ENCODE data around the gene LAMP5.

The LAMP5 gene

GRCh38 chr20:9514461-9515213, at the start of gene LAMP5:
TSS of gene LAMP5 (plus strand) at chr20:9514590. CDS start at chr20:9514853, 263 bp downstream.
- DNase-seq = no peak

- DNase-seq = no peak
These were observed 46.4 kb upstream of the LAMP5 start for GRCh38 chr20:9467995-9468394.

- DNase-seq = no peak
These were observed 39.5 kb upstream of the LAMP5 start for GRCh38 chr20:9474835-9475415.

GRCh38 chr20:9475456-9475855, 38.9 kb upstream of the LAMP5 start:
- no peak for DNase-seq

GRCh38 chr20:9476174-9476573, 38.2 kb upstream of the LAMP5 start:
- no peak for DNase-seq

- no peak for DNase-seq
These were observed 37.8 kb upstream of the LAMP5 start for GRCh38 chr20:9476637-9477036.

GRCh38 chr20:9478771-9479170, 35.6 kb upstream of the LAMP5 start:
- no peak for DNase-seq

GRCh38 chr20:9480066-9480465, 34.3 kb upstream of the LAMP5 start:
- DNase-seq = no peak

GRCh38 chr20:9482180-9482579, 32.2 kb upstream of the LAMP5 start:
- DNase-seq = no peak

- DNase-seq = no peak
These were observed 31.3 kb upstream of the LAMP5 start for GRCh38 chr20:9483131-9483530.

GRCh38 chr20:9485614-9486340, 28.6 kb upstream of the LAMP5 start:
- no peak for DNase-seq

GRCh38 chr20:9487231-9487630, 27.2 kb upstream of the LAMP5 start:
- no peak for DNase-seq

- DNase-seq = no peak
These were observed 26.3 kb upstream of the LAMP5 start for GRCh38 chr20:9488063-9488462.

- DNase-seq = no peak
These were observed 24.2 kb upstream of the LAMP5 start for GRCh38 chr20:9490161-9490560.

- no peak for DNase-seq
These were observed 23.8 kb upstream of the LAMP5 start for GRCh38 chr20:9490631-9491030.

GRCh38 chr20:9491324-9491723, 23.1 kb upstream of the LAMP5 start:
- DNase-seq = no peak

- no peak for DNase-seq
These were observed 22.3 kb upstream of the LAMP5 start for GRCh38 chr20:9492067-9492466.

- no peak for DNase-seq
These were observed 20.6 kb upstream of the LAMP5 start for GRCh38 chr20:9493803-9494202.

GRCh38 chr20:9495701-9496100, 18.7 kb upstream of the LAMP5 start:
- no peak for DNase-seq

- no peak for DNase-seq
These were observed 18.2 kb upstream of the LAMP5 start for GRCh38 chr20:9496155-9496554.

GRCh38 chr20:9498322-9498721, 16.1 kb upstream of the LAMP5 start:
- no peak for DNase-seq

- DNase-seq = no peak
These were observed 15.1 kb upstream of the LAMP5 start for GRCh38 chr20:9499126-9499899.

GRCh38 chr20:9500121-9500520, 14.3 kb upstream of the LAMP5 start:
- DNase-seq = no peak

Measured in bone marrow (tissue), 2 donors.